HAP-1 (cell line): ENCODE measurements around the gene NOS1.

Experiments used
- DNase-seq, 2 experiments: peaks; one replicate each; pipeline ENCODE4 v3.0.0-alpha.2; 2016 to 2020; ENCODE audit warnings: low spot score in 2 of 2
- H3K27me3 ChIP-seq: fragments of 250-450 bp; sonication (Bioruptor Pico); 2 replicates; pipeline ENCODE4 v1.5.1; 2020; ENCODE audit warnings: low read depth, mild to moderate bottlenecking, moderate library complexity
- H3K36me3 ChIP-seq: fragments of 250-450 bp; sonication (Bioruptor Pico); replicated peaks from 2 replicates; pipeline ENCODE4 v1.5.1; 2020; ENCODE audit warnings: mild to moderate bottlenecking
- H3K4me1 ChIP-seq: fragments of 250-450 bp; sonication (Bioruptor Pico); 2 replicates; pipeline ENCODE4 v1.5.1; 2020; ENCODE audit warnings: mild to moderate bottlenecking
- H3K4me3 ChIP-seq: fragments of 250-450 bp; sonication (Bioruptor Pico); 2 replicates; pipeline ENCODE4 v1.5.1; 2020; ENCODE audit warnings: mild to moderate bottlenecking, moderate library complexity
- H3K9me3 ChIP-seq: fragments of 250-450 bp; sonication (Bioruptor Pico); 2 replicates; pipeline ENCODE4 v1.5.1; 2020; ENCODE audit warnings: mild to moderate bottlenecking, moderate library complexity
- in situ Hi-C: fragments of 300-500 bp; cut with MboI; formaldehyde crosslinking; loops from 3 replicates; pipeline ENCODE4 v1.14.3; 2020; ENCODE audit warnings: low sequenced_read_pairs, inconsistent platforms, mixed read lengths

The NOS1 gene

GRCh38 chr12:117298191-117298590 is 63.2 kb downstream of the NOS1 start:
- in situ Hi-C loops: no loop called here
- H3K27me3 ChIP-seq: peaks cover 8% of the 10 kb centered on the region

GRCh38 chr12:117294189-117294603 is 67.2 kb downstream of the NOS1 start:
- in situ Hi-C loops: no loop called here
- no peaks in the 10 kb centered on the region for H3K9me3 ChIP-seq
- H3K4me3 ChIP-seq: no peak overlapping the region
- no peaks in the 10 kb centered on the region for H3K36me3 ChIP-seq
- peaks cover 8% of the 10 kb centered on the region for H3K27me3 ChIP-seq
- no peaks in the 10 kb centered on the region for H3K4me1 ChIP-seq
- DNase-seq: no peak

More at GRCh38 chr12:117298191-117298590, 63.2 kb downstream of the NOS1 start:
- H3K4me1 ChIP-seq: no peaks in the 10 kb centered on the region
- no peak for DNase-seq
- H3K9me3 ChIP-seq: no peaks in the 10 kb centered on the region
- H3K4me3 ChIP-seq: no peak overlapping the region
- no peaks in the 10 kb centered on the region for H3K36me3 ChIP-seq

- in situ Hi-C loops: no loop called here
- Histone ChIP-seq H3K36me3 (no peaks in the 10 kb centered on the region), H3K4me3 (no peak overlapping the region), H3K27me3 (peaks cover 8% of the 10 kb centered on the region), H3K4me1 (no peaks in the 10 kb centered on the region), H3K9me3 (no peaks in the 10 kb centered on the region)
- DNase-seq: no peak
These were observed 67.9 kb downstream of the NOS1 start for GRCh38 chr12:117293510-117293909.

- no peaks in the 10 kb centered on the region for H3K36me3 ChIP-seq
- no peak overlapping the region for H3K4me3 ChIP-seq
- in situ Hi-C loops: no loop called here
- no peak for DNase-seq
- H3K9me3 ChIP-seq: no peaks in the 10 kb centered on the region
- H3K4me1 ChIP-seq: no peaks in the 10 kb centered on the region
- H3K27me3 ChIP-seq: peaks cover 8% of the 10 kb centered on the region
These were observed 68.7 kb downstream of the NOS1 start for GRCh38 chr12:117292688-117293087.

- no peak overlapping the region for H3K4me3 ChIP-seq
- H3K4me1 ChIP-seq: no peaks in the 10 kb centered on the region
- no peak for DNase-seq
- H3K9me3 ChIP-seq: no peaks in the 10 kb centered on the region
- H3K27me3 ChIP-seq: no peaks in the 10 kb centered on the region
- in situ Hi-C loops: no loop called here
- no peaks in the 10 kb centered on the region for H3K36me3 ChIP-seq
These were observed 77.3 kb downstream of the NOS1 start for GRCh38 chr12:117284140-117284539.

- no peak overlapping the region for H3K4me3 ChIP-seq
- in situ Hi-C loops: no loop called here
- no peaks in the 10 kb centered on the region for H3K4me1 ChIP-seq
- H3K9me3 ChIP-seq: no peaks in the 10 kb centered on the region
- no peak for DNase-seq
- H3K27me3 ChIP-seq: no peaks in the 10 kb centered on the region
- H3K36me3 ChIP-seq: no peaks in the 10 kb centered on the region
These were observed 78.9 kb downstream of the NOS1 start for GRCh38 chr12:117282490-117282889.

- no peaks in the 10 kb centered on the region for H3K4me1 ChIP-seq
- H3K27me3 ChIP-seq: no peaks in the 10 kb centered on the region
- H3K36me3 ChIP-seq: no peaks in the 10 kb centered on the region
- no peak overlapping the region for H3K4me3 ChIP-seq
- in situ Hi-C loops: no loop called here
- DNase-seq: no peak
- no peaks in the 10 kb centered on the region for H3K9me3 ChIP-seq
These were observed 81.3 kb downstream of the NOS1 start for GRCh38 chr12:117280019-117280680.

- Histone ChIP-seq H3K36me3 (no peaks in the 10 kb centered on the region), H3K4me3 (no peak overlapping the region), H3K4me1 (no peaks in the 10 kb centered on the region), H3K9me3 (no peaks in the 10 kb centered on the region), H3K27me3 (no peaks in the 10 kb centered on the region)
- no peak for DNase-seq
- in situ Hi-C loops: no loop called here
These were observed 81.8 kb downstream of the NOS1 start for GRCh38 chr12:117279606-117280005.

GRCh38 chr12:117277875-117278274 is 83.6 kb downstream of the NOS1 start:
- no peak for DNase-seq
- H3K9me3 ChIP-seq: no peaks in the 10 kb centered on the region
- in situ Hi-C loops: no loop called here

GRCh38 chr12:117273091-117273490 is 88.3 kb downstream of the NOS1 start:
- H3K4me3 ChIP-seq: no peak overlapping the region
- no peaks in the 10 kb centered on the region for H3K4me1 ChIP-seq
- H3K36me3 ChIP-seq: no peaks in the 10 kb centered on the region
- in situ Hi-C loops: no loop called here
- DNase-seq: no peak
- no peaks in the 10 kb centered on the region for H3K9me3 ChIP-seq
- no peaks in the 10 kb centered on the region for H3K27me3 ChIP-seq

More at GRCh38 chr12:117277875-117278274, 83.6 kb downstream of the NOS1 start:
- no peaks in the 10 kb centered on the region for H3K36me3 ChIP-seq
- H3K27me3 ChIP-seq: no peaks in the 10 kb centered on the region
- no peaks in the 10 kb centered on the region for H3K4me1 ChIP-seq
- no peak overlapping the region for H3K4me3 ChIP-seq

- no peaks in the 10 kb centered on the region for H3K4me1 ChIP-seq
- DNase-seq: no peak
- H3K36me3 ChIP-seq: no peaks in the 10 kb centered on the region
- no peaks in the 10 kb centered on the region for H3K9me3 ChIP-seq
- in situ Hi-C loops: no loop called here
- H3K27me3 ChIP-seq: no peaks in the 10 kb centered on the region
- no peak overlapping the region for H3K4me3 ChIP-seq
These were observed 88.7 kb downstream of the NOS1 start for GRCh38 chr12:117272690-117273089.

GRCh38 chr12:117262749-117263148 is 98.7 kb downstream of the NOS1 start:
- H3K27me3 ChIP-seq: no peaks in the 10 kb centered on the region
- no peak for DNase-seq
- no peak overlapping the region for H3K4me3 ChIP-seq
- H3K9me3 ChIP-seq: no peaks in the 10 kb centered on the region
- no peaks in the 10 kb centered on the region for H3K36me3 ChIP-seq
- H3K4me1 ChIP-seq: no peaks in the 10 kb centered on the region
- in situ Hi-C loops: no loop called here

- no peak overlapping the region for H3K4me3 ChIP-seq
- H3K9me3 ChIP-seq: no peaks in the 10 kb centered on the region
- H3K27me3 ChIP-seq: no peaks in the 10 kb centered on the region
- H3K4me1 ChIP-seq: no peaks in the 10 kb centered on the region
- no peaks in the 10 kb centered on the region for H3K36me3 ChIP-seq
- DNase-seq: no peak
- in situ Hi-C loops: no loop called here
These were observed 100.2 kb downstream of the NOS1 start for GRCh38 chr12:117261247-117261646.

- no peak overlapping the region for H3K4me3 ChIP-seq
- no peaks in the 10 kb centered on the region; the same call in 1 of the 2 replicates for H3K27me3 ChIP-seq
- no peaks in the 10 kb centered on the region for H3K36me3 ChIP-seq
- no peak for DNase-seq
- H3K4me1 ChIP-seq: no peaks in the 10 kb centered on the region
- no peaks in the 10 kb centered on the region for H3K9me3 ChIP-seq
- in situ Hi-C loops: no loop called here
These were observed 106.0 kb downstream of the NOS1 start for GRCh38 chr12:117255386-117255785.

GRCh38 chr12:117243488-117243887 is 117.9 kb downstream of the NOS1 start:
- no peak for DNase-seq
- no peak overlapping the region for H3K4me3 ChIP-seq
- peaks cover 14% of the 10 kb centered on the region for H3K27me3 ChIP-seq
- no peaks in the 10 kb centered on the region for H3K36me3 ChIP-seq
- H3K4me1 ChIP-seq: no peaks in the 10 kb centered on the region
- in situ Hi-C loops: no loop called here
- H3K9me3 ChIP-seq: no peaks in the 10 kb centered on the region
